ENCODE measurements around the gene ADRA2C.

ADRA2C gene

GRCh38 chr4:3736290-3736689, 29.9 kb upstream of the ADRA2C start:
- TF ChIP-seq ZFX (IDR thresholded peaks at IDR 0.05; ENCODE audit: borderline replicate concordance) = no peak
- no peak for TF ChIP-seq CTCF (IDR thresholded peaks at IDR 0.05)
- no peak overlapping the region for H3K27ac ChIP-seq

GRCh38 chr4:3736806-3737205, 29.4 kb upstream of the ADRA2C start:
- no peak overlapping the region for H3K27ac ChIP-seq
- TF ChIP-seq ZFX (IDR thresholded peaks at IDR 0.05; ENCODE audit: borderline replicate concordance) (no peak), CTCF (IDR thresholded peaks at IDR 0.05) (no peak)

DNA sequence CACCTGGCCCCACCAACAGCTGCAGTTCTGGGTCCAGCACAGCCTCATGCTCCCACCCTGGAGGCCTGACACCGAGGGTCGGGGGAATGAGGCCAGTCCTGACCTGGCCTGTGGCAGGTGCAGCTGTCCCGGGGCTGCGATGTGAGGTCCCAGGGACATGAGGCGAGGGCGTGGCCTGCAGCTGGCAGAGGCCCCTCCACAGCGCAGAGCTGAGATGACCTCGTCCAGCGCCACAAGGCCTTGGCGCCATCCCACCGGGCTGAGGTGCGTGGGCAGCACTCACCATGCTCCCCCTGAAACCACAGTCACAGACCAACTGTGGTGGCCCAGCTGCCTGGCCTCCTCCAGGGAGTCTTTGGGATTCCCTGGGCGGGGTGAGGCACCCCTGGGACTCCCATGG, 26.6 kb upstream of the ADRA2C start:
- no peak overlapping the region for H3K27ac ChIP-seq
- TF ChIP-seq CTCF (IDR thresholded peaks at IDR 0.05) (no peak), ZFX (IDR thresholded peaks at IDR 0.05; ENCODE audit: borderline replicate concordance) (no peak)

DNA sequence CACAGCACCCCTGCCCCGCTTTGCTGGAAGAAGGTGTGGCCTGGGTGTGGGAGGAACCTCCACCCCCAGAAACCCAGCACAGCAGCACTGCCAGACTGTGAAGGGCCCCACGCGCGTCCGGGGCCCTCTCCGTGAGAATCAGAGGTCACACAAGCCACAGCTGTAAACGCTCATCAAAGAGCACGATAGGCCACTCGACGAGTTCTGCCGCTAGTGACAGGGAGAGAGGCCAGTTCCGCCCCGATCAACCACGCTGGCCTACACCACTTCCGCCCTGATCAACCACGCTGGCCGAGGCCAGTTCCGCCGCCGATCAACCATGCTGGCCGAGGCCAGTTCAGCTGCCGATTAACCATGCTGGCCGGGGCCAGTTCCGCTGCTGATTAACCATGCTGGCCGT, 25.9 kb upstream of the ADRA2C start:
- H3K27ac ChIP-seq = no peak overlapping the region
- TF ChIP-seq ZFX (IDR thresholded peaks at IDR 0.05; ENCODE audit: borderline replicate concordance) (no peak), CTCF (IDR thresholded peaks at IDR 0.05) (no peak)

GRCh38 chr4:3741217-3742011, 24.8 kb upstream of the ADRA2C start:
- TF ChIP-seq ZFX (IDR thresholded peaks at IDR 0.05; ENCODE audit: borderline replicate concordance) (no peak), CTCF (IDR thresholded peaks at IDR 0.05) (no peak)
- no peak overlapping the region for H3K27ac ChIP-seq

DNA sequence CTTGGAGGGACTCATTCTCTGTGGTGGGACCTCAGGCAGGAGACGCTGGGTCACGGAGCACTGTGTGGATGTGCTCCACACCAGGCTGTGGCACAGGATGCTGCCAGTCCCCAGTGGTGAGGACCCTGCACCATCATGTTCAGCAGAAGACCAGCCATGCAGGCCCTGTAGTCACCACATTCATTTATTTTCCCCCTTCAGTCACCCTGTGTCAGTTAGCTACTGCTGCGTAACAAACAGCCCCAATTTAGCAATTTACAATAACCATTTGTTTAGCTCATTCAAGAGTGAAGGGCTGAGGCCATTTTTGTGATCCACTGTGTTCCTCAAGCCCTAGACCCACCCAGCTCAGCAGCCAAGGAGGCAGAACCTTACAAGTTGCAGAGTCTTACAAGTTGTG, 23.6 kb upstream of the ADRA2C start:
- TF ChIP-seq CTCF (IDR thresholded peaks at IDR 0.05) (no peak), ZFX (IDR thresholded peaks at IDR 0.05; ENCODE audit: borderline replicate concordance) (no peak)
- no peak overlapping the region for H3K27ac ChIP-seq

DNA sequence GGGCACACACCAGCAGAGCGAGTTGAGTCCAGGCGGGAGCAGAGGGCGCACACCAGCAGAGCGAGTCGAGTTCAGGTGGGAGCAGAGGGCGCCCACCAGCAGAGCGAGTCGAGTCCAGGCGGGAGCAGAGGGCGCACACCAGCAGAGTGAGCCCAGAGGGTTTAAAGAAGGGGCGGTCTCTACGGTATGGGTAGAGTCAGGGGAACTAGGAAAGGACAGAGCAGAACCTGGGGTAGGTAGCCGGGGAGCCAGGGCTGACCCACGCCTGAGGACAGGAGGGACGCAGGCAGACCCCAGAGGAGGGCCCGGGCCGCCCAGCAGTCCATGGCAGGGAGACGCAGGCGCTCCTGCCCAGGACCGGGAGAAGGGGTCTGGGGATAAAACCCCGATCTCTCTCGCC, 22.0 kb upstream of the ADRA2C start:
- no peak for TF ChIP-seq ZFX (IDR thresholded peaks at IDR 0.05; ENCODE audit: borderline replicate concordance)
- no peak for TF ChIP-seq CTCF (IDR thresholded peaks at IDR 0.05)
- H3K27ac ChIP-seq = no peak overlapping the region
